ENCODE data around the gene PAIP2.

GRCh38 chr5:139416651-139417050 lies 75.0 kb downstream of the PAIP2 start:
- TF ChIP-seq POLR2A (IDR thresholded peaks at IDR 0.05; ENCODE audit: low read depth) (no peak), CTCF (IDR thresholded peaks at IDR 0.05) (no peak), EP300 (IDR thresholded peaks at IDR 0.05) (no peak), POLR2AphosphoS5 (IDR thresholded peaks at IDR 0.05) (no peak)

Data from esophagus muscularis mucosa (tissue), 4 donors.